NCI-H187 (cell line): ENCODE measurements around the gene PAEP.

Source experiments
- DNase-seq, 2 experiments: peaks; one replicate each; lab custom pipeline; 2025; lab: John Stamatoyannopoulos, UW

PAEP gene

DNA sequence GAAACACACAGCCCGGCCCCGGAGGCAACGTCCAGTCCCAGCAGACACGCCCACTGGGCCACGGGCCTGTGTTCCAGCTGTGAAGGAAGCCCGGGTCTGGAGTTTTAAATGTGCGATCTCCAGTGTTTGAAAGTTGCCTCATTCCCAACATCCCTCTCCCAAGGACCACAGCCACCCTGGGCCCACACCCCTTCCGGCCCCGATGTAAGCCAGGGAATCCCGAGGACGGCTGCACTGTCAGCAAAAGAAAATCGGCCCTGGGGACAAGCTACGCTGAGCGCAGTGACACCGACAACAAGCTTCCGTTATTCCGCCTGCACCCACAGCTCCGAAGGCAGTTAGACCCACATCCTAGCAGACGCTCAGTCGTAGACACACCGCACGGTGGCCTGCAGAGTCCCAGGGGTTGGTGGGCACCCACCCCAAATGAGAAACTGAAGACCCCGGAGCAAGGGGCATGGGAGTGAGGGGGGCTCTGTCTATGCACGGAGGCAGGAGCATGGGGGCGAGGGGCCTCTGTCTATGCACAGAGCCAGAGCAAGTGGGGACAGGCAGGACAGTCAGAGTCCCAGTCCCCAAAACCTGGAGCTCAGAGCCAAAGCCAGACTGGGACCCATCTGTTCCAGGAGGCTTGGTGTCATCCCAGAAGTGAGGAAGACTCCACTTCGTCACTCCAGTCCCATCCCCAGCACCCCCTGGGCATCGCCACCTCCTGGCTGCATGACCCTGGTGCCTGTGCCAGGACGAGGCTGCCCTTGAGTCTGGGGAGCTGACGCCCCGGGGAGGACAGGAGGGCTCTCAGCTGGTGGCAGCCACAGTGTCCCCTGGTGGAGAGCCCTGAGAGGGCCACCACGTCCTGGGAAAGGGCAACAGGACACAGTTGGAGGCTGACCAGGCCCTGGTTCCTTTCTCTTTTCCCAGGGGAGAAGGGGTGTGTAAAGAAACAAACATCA is 54.4 kb downstream of the PAEP start:
- DNase-seq = no peak
